GM12891 (cell line): ENCODE measurements around the gene EPX.

Experiments used
- PAX5 ChIP-seq: IDR thresholded peaks from 2 replicates; pipeline ENCODE4 v1.6.1; 2011; ENCODE audit warnings: low read length, moderate library complexity, mild to moderate bottlenecking; ENCODE audit not compliant: insufficient read depth, severe bottlenecking
- POLR2A ChIP-seq: IDR thresholded peaks from 2 replicates; pipeline ENCODE4 v1.6.1; 2011; ENCODE audit warnings: low read depth, low read length, control low read depth
- POLR2AphosphoS5 ChIP-seq: IDR thresholded peaks from 2 replicates; pipeline ENCODE4 v1.6.1; 2011; ENCODE audit warnings: low read depth, low read length, control low read depth
- POU2F2 ChIP-seq: IDR thresholded peaks from 2 replicates; pipeline ENCODE4 v1.6.1; 2011; ENCODE audit warnings: low read depth, mild to moderate bottlenecking, control low read depth, low read length, moderate library complexity
- SPI1 ChIP-seq: IDR thresholded peaks from 2 replicates; pipeline ENCODE4 v1.6.1; 2011; ENCODE audit warnings: low read depth, low read length, control low read depth
- TAF1 ChIP-seq: IDR thresholded peaks from 2 replicates; pipeline ENCODE4 v1.6.1; 2011; ENCODE audit warnings: low read depth, low read length, control low read depth

GRCh38 chr17:58224315-58224714, 31.8 kb downstream of the EPX start:
- TF ChIP-seq POLR2A (no peak), POLR2AphosphoS5 (no peak), PAX5 (no peak), TAF1 (no peak), POU2F2 (no peak), SPI1 (no peak)
